CD14-positive monocyte (primary cell): Measurements from ENCODE around the gene SEMA3G. TPM values are rescaled to one million over a fixed set of nuclear protein-coding genes. Genes with fewer than 3 reads are reported as not detected.

Experiments used
- DNase-seq, 3 donors: peaks; one replicate each; pipeline ENCODE4 v3.0.0-alpha.2; 2011 to 2022
- H2AFZ ChIP-seq: 2 replicates; pipeline ENCODE4 v1.6.0; 2012; ENCODE audit warnings: mild to moderate bottlenecking, low read depth, low read length, inconsistent platforms; ENCODE audit not compliant: insufficient read depth, poor library complexity, severe bottlenecking
- H3K27ac ChIP-seq, 2 donors: 1 replicate in 1 of 2; 2 replicates in 1 of 2; pipeline ENCODE4 v1.5.1; 2012 to 2013; ENCODE audit warnings: low read length in 2 of 2, control low read depth in 1 of 2, inconsistent platforms in 1 of 2, low read depth in 1 of 2, mild to moderate bottlenecking in 1 of 2
- H3K27me3 ChIP-seq, 2 donors: one replicate each; pipeline versions ENCODE4 v1.6.0 to v1.6.1; 2011 to 2013; ENCODE audit warnings: low read length in 2 of 2; ENCODE audit not compliant: control insufficient read depth in 2 of 2, insufficient read depth in 2 of 2
- H3K36me3 ChIP-seq, 2 donors: replicated peaks in 1 of 2; 1 replicate in 1 of 2; 2 replicates in 1 of 2; pipeline versions ENCODE4 v1.5.1 to v1.6.1; 2012 to 2013; ENCODE audit warnings: low read length in 2 of 2, control low read depth in 1 of 2, inconsistent platforms in 1 of 2, mild to moderate bottlenecking in 1 of 2; ENCODE audit not compliant: insufficient read depth in 2 of 2, control insufficient read depth in 1 of 2
- H3K4me1 ChIP-seq, 2 donors: 1 replicate in 1 of 2; 2 replicates in 1 of 2; pipeline versions ENCODE4 v1.5.1 to v1.6.1; 2012 to 2013; ENCODE audit warnings: low read length in 2 of 2, control low read depth in 1 of 2, inconsistent platforms in 1 of 2, mild to moderate bottlenecking in 1 of 2, moderate library complexity in 1 of 2; ENCODE audit not compliant: insufficient read depth in 2 of 2, control insufficient read depth in 1 of 2
- H3K4me2 ChIP-seq: replicated peaks from 2 replicates; pipeline ENCODE3; 2012; ENCODE audit warnings: low read length, moderate library complexity, mild to moderate bottlenecking; ENCODE audit not compliant: poor library complexity, severe bottlenecking; ENCODE audit errors: extremely low read depth
- H3K4me3 ChIP-seq, 3 experiments: fragments of 200-600 bp in 1 of 3; sonication (generic) in 1 of 3; replicated peaks in 1 of 3; 1 replicate in 2 of 3; 2 replicates in 1 of 3; pipeline ENCODE4 v1.5.1; 2011 to 2013; ENCODE audit warnings: low read length in 3 of 3, mild to moderate bottlenecking in 3 of 3, control low read depth in 2 of 3, low read depth in 2 of 3, inconsistent platforms in 1 of 3, moderate library complexity in 1 of 3
- H3K79me2 ChIP-seq: 2 replicates; pipeline ENCODE4 v1.6.0; 2012; ENCODE audit warnings: mild to moderate bottlenecking, control low read depth, inconsistent platforms, low read length, moderate library complexity; ENCODE audit not compliant: insufficient read depth
- H3K9ac ChIP-seq: 2 replicates; pipeline ENCODE4 v1.6.0; 2017; ENCODE audit warnings: low read length, mild to moderate bottlenecking; ENCODE audit not compliant: insufficient read depth, poor library complexity, severe bottlenecking
- H3K9me3 ChIP-seq, 2 donors: replicated peaks in 1 of 2; 1 replicate in 1 of 2; 2 replicates in 1 of 2; pipeline versions ENCODE4 v1.5.1 to v1.6.1; 2012 to 2013; ENCODE audit warnings: low read length in 2 of 2, control low read depth in 1 of 2; ENCODE audit not compliant: control insufficient read depth in 1 of 2, insufficient read depth in 1 of 2
- H4K20me1 ChIP-seq: 2 replicates; pipeline ENCODE4 v1.6.0; 2012; ENCODE audit warnings: mild to moderate bottlenecking, low read length, control low read depth, moderate library complexity; ENCODE audit not compliant: insufficient read depth
- H3K27ac Mint-ChIP-seq, 7 donors: one replicate each; pipeline ENCODE4 v1.8.0; 2020; ENCODE audit warnings: mild to moderate bottlenecking in 7 of 7, mixed read lengths in 7 of 7, moderate library complexity in 6 of 7, inconsistent platforms in 2 of 7
- H3K27me3 Mint-ChIP-seq, 3 donors: one replicate each; pipeline ENCODE4 v1.8.0; 2021 to 2022; ENCODE audit warnings: low read depth in 3 of 3, mild to moderate bottlenecking in 3 of 3, mixed read lengths in 3 of 3, moderate library complexity in 3 of 3, inconsistent platforms in 1 of 3
- H3K36me3 Mint-ChIP-seq, 2 donors: one replicate each; pipeline ENCODE4 v1.8.0; 2020; ENCODE audit warnings: mixed read lengths in 2 of 2, inconsistent platforms in 1 of 2, mild to moderate bottlenecking in 1 of 2
- H3K4me1 Mint-ChIP-seq: one replicate; pipeline ENCODE4 v1.8.0; 2020; ENCODE audit warnings: mild to moderate bottlenecking, mixed read lengths
- H3K4me3 Mint-ChIP-seq, 2 donors: one replicate each; pipeline ENCODE4 v1.8.0; 2020; ENCODE audit warnings: mild to moderate bottlenecking in 2 of 2, mixed read lengths in 2 of 2, moderate library complexity in 1 of 2
- H3K9me3 Mint-ChIP-seq, 7 donors: one replicate each; pipeline ENCODE4 v1.8.0; 2020 to 2022; ENCODE audit warnings: mixed read lengths in 7 of 7, mild to moderate bottlenecking in 6 of 7, moderate library complexity in 6 of 7, inconsistent platforms in 2 of 7
- CTCF ChIP-seq: fragments of 200-600 bp; IDR thresholded peaks from one replicate; pipeline ENCODE4 v1.8.0; 2022; ENCODE audit warnings: antibody characterized with exemption, mild to moderate bottlenecking
- WGBS: methylation state at CpG from one replicate; pipeline ENCODE4 v1.1.5; 2013; ENCODE audit warnings: missing lambda C conversion rate; ENCODE audit not compliant: insufficient coverage; 5-methylcytosine and 5-hydroxymethylcytosine counted together
- intact Hi-C, 2 donors: fragments of 100-400 bp; cut with micrococcal nuclease; formaldehyde crosslinking; loops; one replicate each; pipeline versions ENCODE4 v1.15.0 to v1.15.1; 2023
- polyA plus RNA-seq, 3 donors: library from polyadenylated mRNA; depleted of rRNA in 1 of 3; unstranded in 2 of 3; stranded (reverse) in 1 of 3; fragments of 300-500 nt in 2 of 3; fragments of >200 nt in 1 of 3; fragmentation: Illumina TruSeq in 2 of 3; gene quantifications; 1 replicate in 2 of 3; 2 replicates in 1 of 3; pipeline ENCODE4 v1.2.3, GENCODE V29; 2012 to 2021

Gene SEMA3G
- polyA plus RNA-seq, 3 donors, result 0.03 TPM; not detected in 2

- no peaks in the 10 kb centered on the region for H3K27me3 ChIP-seq
- H2AFZ ChIP-seq, result no peak overlapping the region
- H3K9me3 Mint-ChIP-seq, result peaks cover 0 to 2% (median 0%) of the 10 kb centered on the region in 7 donors
- peaks cover 33 to 43% of the 10 kb centered on the region in 2 donors for H3K36me3 ChIP-seq
- H3K4me1 ChIP-seq, result peaks cover 16 to 23% of the 10 kb centered on the region in 2 donors
- H3K9ac ChIP-seq, result no peak overlapping the region
- no peaks in the 10 kb centered on the region for H3K9me3 ChIP-seq
- peaks cover 43 to 57% of the 10 kb centered on the region in 2 donors for H3K36me3 Mint-ChIP-seq
- no peak overlapping the region for H3K4me3 Mint-ChIP-seq
- H3K4me3 ChIP-seq, result no peak overlapping the region
- H3K79me2 ChIP-seq, result no peaks in the 10 kb centered on the region
- H4K20me1 ChIP-seq, result no peaks in the 10 kb centered on the region
- H3K4me1 Mint-ChIP-seq, result peaks cover 24% of the 10 kb centered on the region
- no peak for DNase-seq
- TF ChIP-seq CTCF, result no peak
- no peak overlapping the region for H3K27ac ChIP-seq
- H3K4me2 ChIP-seq, result no peak overlapping the region
- WGBS, result 97% methylated on average over 18 of the region's 18 CpGs
- peaks cover 0 to 1% (median 0%) of the 10 kb centered on the region in 3 donors for H3K27me3 Mint-ChIP-seq
- H3K27ac Mint-ChIP-seq, result no peak overlapping the region
- intact Hi-C loops, result no loop called here
These were observed 56.5 kb downstream of the SEMA3G start for GRCh38 chr3:52388348-52388821.

GRCh38 chr3:52387481-52387880 lies 57.4 kb downstream of the SEMA3G start:
- 100% methylated on average over 1 of the region's 2 CpGs for WGBS
- H3K27ac Mint-ChIP-seq, result no peak overlapping the region

More at GRCh38 chr3:52387481-52387880, 57.4 kb downstream of the SEMA3G start:
- H3K27me3 Mint-ChIP-seq, result peaks cover 0 to 1% (median 0%) of the 10 kb centered on the region in 3 donors
- Histone ChIP-seq H3K27me3 (no peaks in the 10 kb centered on the region), H3K4me3 (no peak overlapping the region), H3K27ac (no peak overlapping the region), H3K4me1 (peaks cover 16 to 23% of the 10 kb centered on the region in 2 donors), H3K9ac (no peak overlapping the region), H3K4me2 (no peak overlapping the region), H3K9me3 (no peaks in the 10 kb centered on the region), H4K20me1 (no peaks in the 10 kb centered on the region), H3K36me3 (peaks cover 26 to 34% of the 10 kb centered on the region in 2 donors), H2AFZ (no peak overlapping the region), H3K79me2 (no peaks in the 10 kb centered on the region)
- peaks cover 0 to 2% (median 0%) of the 10 kb centered on the region in 7 donors for H3K9me3 Mint-ChIP-seq
- H3K36me3 Mint-ChIP-seq, result peaks cover 35 to 48% of the 10 kb centered on the region in 2 donors
- intact Hi-C loops, result no loop called here
- TF ChIP-seq CTCF, result no peak
- peaks cover 24% of the 10 kb centered on the region for H3K4me1 Mint-ChIP-seq
- no peak for DNase-seq
- no peak overlapping the region for H3K4me3 Mint-ChIP-seq
